Activated CD4-positive, alpha-beta T cell treated with anti-CD3 and anti-CD28 coated beads for 1 hour (primary cell): ENCODE results near the gene CLDN6.

Source experiments
- DNase-seq: peaks from one replicate; pipeline ENCODE4 v3.0.0-alpha.2; 2020

Gene CLDN6

GRCh38 chr16:3026609-3027488, 8.9 kb upstream of the CLDN6 start:
- no peak for DNase-seq

- no peak for DNase-seq
Observed at GRCh38 chr16:3026003-3026378, 8.0 kb upstream of the CLDN6 start.

- DNase-seq = no peak
Observed at GRCh38 chr16:3025032-3026002, 7.3 kb upstream of the CLDN6 start.

- peak; percentile 93 for DNase-seq
Observed at GRCh38 chr16:3023669-3024478, 5.9 kb upstream of the CLDN6 start, which contains the start of the genes HCFC1R1 and THOC6. Gene HCFC1R1 (minus strand): TSS chr16:3023942. CDS start chr16:3023941, 1 bp downstream. Gene THOC6 (plus strand): TSS chr16:3024035. CDS start chr16:3024327, 292 bp downstream.

GRCh38 chr16:3023415-3023668, 5.4 kb upstream of the CLDN6 start:
- DNase-seq = no peak

- DNase-seq = no peak
Observed at GRCh38 chr16:3022684-3023414, 4.9 kb upstream of the CLDN6 start.

GRCh38 chr16:3022208-3022683, 4.3 kb upstream of the CLDN6 start:
- peak; percentile 85 for DNase-seq

- DNase-seq = peak; percentile 74
Observed at GRCh38 chr16:3021449-3022207, 3.6 kb upstream of the CLDN6 start.

GRCh38 chr16:3020604-3021448, 2.8 kb upstream of the CLDN6 start:
- DNase-seq = peak; percentile 61

- peak; percentile 45 for DNase-seq
Observed at GRCh38 chr16:3020247-3020603, 2.2 kb upstream of the CLDN6 start, which contains the start of gene TNFRSF12A. Gene TNFRSF12A (plus strand): TSS chr16:3020368. CDS start chr16:3020398, 30 bp downstream.

- DNase-seq = no peak
Observed at GRCh38 chr16:3019594-3020246, 1.7 kb upstream of the CLDN6 start.

- no peak for DNase-seq
Observed at GRCh38 chr16:3017344-3017743, 639 bp downstream of the CLDN6 start.

GRCh38 chr16:3015865-3016521, 2.0 kb downstream of the CLDN6 start:
- no peak for DNase-seq

GRCh38 chr16:3014971-3015370, 3.0 kb downstream of the CLDN6 start:
- no peak for DNase-seq

GRCh38 chr16:3013998-3014690, 3.8 kb downstream of the CLDN6 start:
- no peak for DNase-seq

- DNase-seq = no peak
Observed at GRCh38 chr16:3013491-3013951, 4.5 kb downstream of the CLDN6 start.

GRCh38 chr16:3012828-3013420, 5.1 kb downstream of the CLDN6 start, which contains the start of gene CLDN9:
Gene CLDN9 (plus strand): TSS chr16:3012923. CDS start chr16:3013363, 440 bp downstream.
- DNase-seq = no peak

GRCh38 chr16:3012246-3012645, 5.7 kb downstream of the CLDN6 start:
- no peak for DNase-seq
